Peyer's patch (tissue), 4 donors: ENCODE measurements around the gene TOMM20. TPM values are rescaled to one million over a fixed set of nuclear protein-coding genes. Genes with fewer than 3 reads are reported as not detected.
A peak's percentile ranks its signal among the peaks of the same experiment; 100 is the strongest.
"Not testable (repeated sequence)": the region's sequence is repeated elsewhere in the genome, so short reads cannot be mapped to it uniquely, and the experiment has no call there.

Source experiments
- DNase-seq, 3 donors: peaks; one replicate each; pipeline ENCODE4 v3.0.0-alpha.2; 2017 to 2019
- H3K27ac ChIP-seq, 4 donors: fragments of 200-600 bp; sonication (generic); one replicate each; pipeline ENCODE4 v1.5.1; 2016 to 2019
- H3K27me3 ChIP-seq, 2 donors: fragments of 200-600 bp; sonication (generic); one replicate each; pipeline ENCODE4 v1.5.1; 2019
- H3K36me3 ChIP-seq, 3 donors: fragments of 200-600 bp; sonication (generic); one replicate each; pipeline ENCODE4 v1.5.1; 2016 to 2019
- H3K4me1 ChIP-seq, 4 donors: fragments of 200-600 bp; sonication (generic); one replicate each; pipeline ENCODE4 v1.5.1; 2016 to 2019
- H3K4me3 ChIP-seq, 4 donors: fragments of 200-600 bp; sonication (generic); 1 replicate in 3 of 4; 2 replicates in 1 of 4; pipeline ENCODE4 v1.5.1; 2016 to 2019; ENCODE audit warnings: mild to moderate bottlenecking in 1 of 4
- H3K9me3 ChIP-seq, 4 donors: fragments of 200-600 bp; sonication (generic); one replicate each; pipeline ENCODE4 v1.5.1; 2016 to 2019; ENCODE audit warnings: mild to moderate bottlenecking in 1 of 4
- CTCF ChIP-seq, 6 experiments: fragments of 450-650 bp in 4 of 6; fragments of 200-600 bp in 2 of 6; sonication (generic) in 1 of 6; IDR thresholded peaks; one replicate each; pipeline ENCODE4 v1.5.1; 2017 to 2019; ENCODE audit warnings: antibody characterized with exemption in 6 of 6, mild to moderate bottlenecking in 3 of 6, moderate library complexity in 1 of 6
- POLR2A ChIP-seq, 2 donors: fragments of 450-650 bp; IDR thresholded peaks; one replicate each; pipeline ENCODE4 v1.5.1; 2017; ENCODE audit warnings: antibody characterized with exemption in 2 of 2, mild to moderate bottlenecking in 2 of 2, moderate library complexity in 2 of 2
- total RNA-seq, 4 donors: library from RNA; depleted of rRNA; stranded (reverse); fragments of >200 nt; gene quantifications; one replicate each; pipeline ENCODE4 v1.1.0, GENCODE V29; 2016

The TOMM20 gene
- total RNA-seq, 4 donors from 2014 or later = 38.0 to 44.3 (median 42.8) TPM

GRCh38 chr1:235101558-235102258, 26.9 kb downstream of the TOMM20 start:
- H3K27ac ChIP-seq = no peak overlapping the region
- H3K36me3 ChIP-seq = no peaks in the 10 kb centered on the region
- TF ChIP-seq POLR2A (IDR thresholded peaks at IDR 0.05) (no peak), CTCF (IDR thresholded peaks at IDR 0.05) (no peak)
- no peaks in the 10 kb centered on the region for H3K9me3 ChIP-seq
- no peak overlapping the region for H3K4me3 ChIP-seq
- H3K27me3 ChIP-seq = no peaks in the 10 kb centered on the region
- DNase-seq = no peak
- H3K4me1 ChIP-seq = peaks cover 0 to 13% (median 3%) of the 10 kb centered on the region in 4 donors

GRCh38 chr1:235100194-235100772, 28.4 kb downstream of the TOMM20 start:
- peaks cover 0 to 13% (median 3%) of the 10 kb centered on the region in 4 donors for H3K4me1 ChIP-seq
- no peaks in the 10 kb centered on the region for H3K27me3 ChIP-seq
- TF ChIP-seq CTCF (IDR thresholded peaks at IDR 0.05) (no peak), POLR2A (IDR thresholded peaks at IDR 0.05) (no peak)
- no peaks in the 10 kb centered on the region for H3K36me3 ChIP-seq
- DNase-seq = peak in 1 of 3 donors; percentile 48
- H3K27ac ChIP-seq = no peak overlapping the region
- H3K9me3 ChIP-seq = no peaks in the 10 kb centered on the region
- H3K4me3 ChIP-seq = no peak overlapping the region

- peak in 1 of 3 donors; percentile 31 for DNase-seq
- peaks cover 0 to 7% (median 2%) of the 10 kb centered on the region in 4 donors for H3K4me1 ChIP-seq
- no peak overlapping the region for H3K27ac ChIP-seq
- H3K9me3 ChIP-seq = no peaks in the 10 kb centered on the region
- no peak overlapping the region for H3K4me3 ChIP-seq
- no peaks in the 10 kb centered on the region for H3K27me3 ChIP-seq
- TF ChIP-seq CTCF (IDR thresholded peaks at IDR 0.05) (no peak), POLR2A (IDR thresholded peaks at IDR 0.05) (no peak)
- H3K36me3 ChIP-seq = no peaks in the 10 kb centered on the region
These were observed 29.6 kb downstream of the TOMM20 start for GRCh38 chr1:235098991-235099390.

GRCh38 chr1:235098547-235098946, 30.1 kb downstream of the TOMM20 start:
- TF ChIP-seq CTCF (IDR thresholded peaks at IDR 0.05) (no peak), POLR2A (IDR thresholded peaks at IDR 0.05) (no peak)
- H3K36me3 ChIP-seq = no peaks in the 10 kb centered on the region
- DNase-seq = peak in 1 of 3 donors; percentile 18

GRCh38 chr1:235097501-235097900, 31.1 kb downstream of the TOMM20 start:
- not testable (repeated sequence) for H3K4me3 ChIP-seq, H3K36me3 ChIP-seq, H3K9me3 ChIP-seq, H3K27ac ChIP-seq, H3K27me3 ChIP-seq
- H3K4me1 ChIP-seq = peaks cover 0 to 12% (median 0%) of the 10 kb centered on the region in 4 donors
- DNase-seq = peak in 1 of 3 donors; percentile 41

More at GRCh38 chr1:235098547-235098946, 30.1 kb downstream of the TOMM20 start:
- peaks cover 0 to 7% (median 0%) of the 10 kb centered on the region in 4 donors for H3K4me1 ChIP-seq
- H3K27me3 ChIP-seq = no peaks in the 10 kb centered on the region
- H3K27ac ChIP-seq = no peak overlapping the region
- H3K4me3 ChIP-seq = no peak overlapping the region
- H3K9me3 ChIP-seq = no peaks in the 10 kb centered on the region

- no peak for DNase-seq
- Histone ChIP-seq H3K9me3 (no peaks in the 10 kb centered on the region), H3K36me3 (no peaks in the 10 kb centered on the region), H3K4me1 (peaks cover 0 to 12% (median 0%) of the 10 kb centered on the region in 4 donors), H3K27ac (no peak overlapping the region), H3K4me3 (no peak overlapping the region), H3K27me3 (no peaks in the 10 kb centered on the region)
- TF ChIP-seq CTCF (IDR thresholded peaks at IDR 0.05) (no peak), POLR2A (IDR thresholded peaks at IDR 0.05) (no peak)
These were observed 32.6 kb downstream of the TOMM20 start for GRCh38 chr1:235095938-235096562.
